Stimulated activated CD8-positive, alpha-beta memory T cell treated with anti-CD3 and anti-CD28 coated beads, Interleukin-12 subunit alpha, Interleukin-12 subunit beta, amount 100 ng/mL, for 1 hour (primary cell): ENCODE measurements around the gene AOC3.
A peak's percentile ranks its signal among the peaks of the same experiment; 100 is the strongest.

ENCODE experiments used
- DNase-seq: peaks from one replicate; pipeline ENCODE4 v3.0.0-alpha.2; 2020; ENCODE audit warnings: low read depth

The AOC3 gene, protein sequence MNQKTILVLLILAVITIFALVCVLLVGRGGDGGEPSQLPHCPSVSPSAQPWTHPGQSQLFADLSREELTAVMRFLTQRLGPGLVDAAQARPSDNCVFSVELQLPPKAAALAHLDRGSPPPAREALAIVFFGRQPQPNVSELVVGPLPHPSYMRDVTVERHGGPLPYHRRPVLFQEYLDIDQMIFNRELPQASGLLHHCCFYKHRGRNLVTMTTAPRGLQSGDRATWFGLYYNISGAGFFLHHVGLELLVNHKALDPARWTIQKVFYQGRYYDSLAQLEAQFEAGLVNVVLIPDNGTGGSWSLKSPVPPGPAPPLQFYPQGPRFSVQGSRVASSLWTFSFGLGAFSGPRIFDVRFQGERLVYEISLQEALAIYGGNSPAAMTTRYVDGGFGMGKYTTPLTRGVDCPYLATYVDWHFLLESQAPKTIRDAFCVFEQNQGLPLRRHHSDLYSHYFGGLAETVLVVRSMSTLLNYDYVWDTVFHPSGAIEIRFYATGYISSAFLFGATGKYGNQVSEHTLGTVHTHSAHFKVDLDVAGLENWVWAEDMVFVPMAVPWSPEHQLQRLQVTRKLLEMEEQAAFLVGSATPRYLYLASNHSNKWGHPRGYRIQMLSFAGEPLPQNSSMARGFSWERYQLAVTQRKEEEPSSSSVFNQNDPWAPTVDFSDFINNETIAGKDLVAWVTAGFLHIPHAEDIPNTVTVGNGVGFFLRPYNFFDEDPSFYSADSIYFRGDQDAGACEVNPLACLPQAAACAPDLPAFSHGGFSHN

DNA sequence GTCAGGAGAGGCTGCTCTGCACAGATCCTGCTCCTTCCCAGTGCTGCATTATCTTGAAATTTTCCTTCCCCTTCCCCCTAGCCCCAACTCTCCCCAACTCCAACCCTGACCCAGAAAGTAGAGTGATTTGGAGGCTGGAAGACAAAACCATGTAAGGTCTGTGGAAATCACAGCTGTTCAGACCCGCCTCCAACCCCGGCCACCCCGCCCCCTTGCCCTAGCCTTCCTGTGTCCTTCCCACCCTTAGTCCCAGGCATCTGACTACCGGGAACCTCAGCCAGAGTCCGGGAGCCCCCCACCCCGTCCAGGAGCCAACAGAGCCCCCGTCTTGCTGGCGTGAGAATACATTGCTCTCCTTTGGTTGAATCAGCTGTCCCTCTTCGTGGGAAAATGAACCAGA lies at the start of gene AOC3:
AOC3 (plus strand) TSS at position 246 of the 400 bp plus-strand sequence; CDS start at position 391, 145 bp downstream.
- no peak for DNase-seq

DNA sequence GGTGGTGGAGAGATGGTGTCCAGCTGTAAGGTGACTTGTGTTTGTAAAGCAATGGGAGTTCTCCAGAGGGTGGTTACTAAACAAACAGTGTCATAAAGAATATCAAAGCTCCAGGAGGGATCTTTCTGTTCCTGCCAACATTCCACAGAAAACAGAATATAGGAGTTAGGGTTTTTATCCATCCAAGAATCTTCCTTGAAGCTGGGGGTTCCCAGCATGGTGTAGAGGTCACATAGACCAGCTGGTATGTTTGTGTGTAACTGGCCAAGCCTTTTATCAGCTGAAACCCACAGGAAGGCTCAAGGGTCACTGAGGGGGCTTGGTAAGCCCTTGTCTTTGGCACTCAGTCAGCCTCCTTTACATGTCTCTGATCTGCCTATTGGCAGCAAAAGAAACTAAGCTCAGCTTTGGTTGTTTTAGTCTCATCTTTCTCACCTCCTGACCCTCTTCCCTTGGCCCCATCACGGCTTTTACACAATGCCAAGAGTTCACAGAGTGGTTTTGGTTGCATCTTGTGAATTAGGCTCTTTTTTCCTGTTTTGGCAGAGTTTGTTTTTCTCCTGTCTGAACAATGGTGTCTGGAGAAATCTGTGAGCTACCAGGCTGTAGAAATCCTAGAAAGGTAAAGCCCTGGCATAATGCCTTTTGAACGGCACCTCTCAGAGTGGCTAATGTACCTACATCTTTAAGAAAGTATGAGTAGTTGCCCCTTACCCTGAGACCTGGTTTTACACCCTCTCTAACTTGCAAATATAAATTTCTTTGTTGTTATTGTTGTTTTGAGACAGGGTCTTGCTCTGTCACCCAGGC lies 47.7 kb upstream of the AOC3 start:
- no peak for DNase-seq

DNA sequence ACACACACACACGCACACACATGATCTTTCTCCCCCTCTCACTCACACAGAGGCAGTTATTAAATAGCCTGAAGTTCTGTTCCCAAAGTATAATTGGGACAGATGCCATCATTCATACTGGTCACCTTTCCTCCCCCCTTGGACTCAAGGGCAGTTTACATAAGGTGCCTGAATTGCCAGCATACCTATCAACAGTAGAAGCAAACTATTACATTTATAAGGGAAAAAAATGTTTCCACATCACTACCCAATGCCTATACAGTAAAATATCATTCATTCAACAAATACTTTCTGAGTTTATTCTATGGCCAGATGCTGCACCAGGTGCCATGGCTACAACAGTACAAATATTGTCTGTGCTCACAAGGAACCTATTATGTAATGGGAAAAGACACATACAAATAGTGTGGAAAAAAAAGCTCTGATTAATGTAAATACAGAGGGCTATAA lies 46.1 kb upstream of the AOC3 start:
- no peak for DNase-seq

DNA sequence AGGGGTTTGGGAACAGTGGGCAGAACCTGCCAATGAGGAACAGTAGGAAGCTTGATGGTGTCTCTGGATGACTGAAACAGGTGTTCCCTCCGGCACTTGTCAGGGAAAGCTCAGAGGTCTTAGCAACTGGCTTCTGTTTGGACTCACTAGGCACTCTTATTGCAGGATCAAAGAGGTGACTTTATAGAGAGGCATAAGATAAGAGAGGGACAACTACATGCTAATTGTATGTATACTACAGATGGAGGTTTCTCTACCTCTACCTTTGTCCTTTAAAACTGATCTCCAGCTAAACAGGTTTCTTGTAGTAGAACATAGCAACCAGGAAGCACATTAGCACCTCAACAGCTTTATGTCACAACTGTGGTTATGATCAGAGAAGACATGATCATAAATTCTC lies 44.8 kb upstream of the AOC3 start:
- no peak for DNase-seq

DNA sequence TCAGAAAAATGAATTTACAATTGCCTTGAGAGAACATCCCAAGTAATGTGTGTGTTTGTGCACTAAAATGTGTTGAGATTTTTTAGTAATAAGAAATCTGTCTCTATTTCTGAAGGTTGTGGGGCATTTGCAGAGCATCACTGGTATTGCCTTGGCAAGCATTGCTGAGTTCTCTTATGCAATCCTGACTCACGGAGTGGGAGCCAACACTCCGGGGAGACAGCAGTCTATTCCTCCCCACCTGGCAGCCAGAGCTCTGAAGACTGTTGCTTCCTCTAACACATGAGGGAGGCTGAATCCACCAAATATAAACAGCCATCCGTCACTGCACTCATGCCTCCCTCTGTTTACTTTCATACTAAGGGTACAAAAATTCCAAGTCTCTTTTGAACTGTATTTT lies 41.7 kb upstream of the AOC3 start:
- DNase-seq, result no peak

DNA sequence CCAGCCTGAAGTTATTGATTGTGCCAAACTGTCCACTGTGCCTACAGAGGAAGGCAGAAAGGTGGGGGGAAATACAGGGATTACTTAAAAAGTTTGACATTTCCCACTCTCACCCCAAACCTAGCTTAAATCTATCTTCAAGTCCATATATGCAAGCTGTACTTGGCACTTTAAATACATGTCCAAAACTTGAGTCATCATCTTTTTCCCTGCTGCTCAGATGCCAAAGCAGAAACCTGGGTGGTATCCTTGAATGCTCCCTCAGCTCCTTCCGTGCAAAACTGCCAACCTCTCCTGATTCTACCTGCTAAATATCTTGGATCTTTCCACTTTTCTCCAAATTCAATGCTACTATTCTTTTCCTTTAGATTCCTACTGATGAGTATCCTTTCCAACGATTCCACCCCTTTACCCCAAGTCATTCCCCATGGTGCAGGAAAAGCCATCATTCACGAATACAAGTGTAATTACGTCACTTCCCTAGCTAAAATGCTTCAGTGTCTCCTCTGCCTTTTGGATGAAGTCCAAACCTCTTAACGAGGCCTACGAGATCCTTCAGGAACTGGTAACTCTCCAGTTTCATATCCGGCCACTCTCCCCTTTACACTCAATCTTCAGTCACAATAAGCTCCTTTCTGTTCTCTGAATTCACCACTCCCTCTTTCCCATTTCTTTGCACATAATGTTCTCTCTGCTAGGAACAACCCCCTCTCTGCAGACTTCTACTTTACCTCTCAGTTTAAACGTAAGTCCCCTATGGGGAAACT lies 36.2 kb upstream of the AOC3 start:
- no peak for DNase-seq

DNA sequence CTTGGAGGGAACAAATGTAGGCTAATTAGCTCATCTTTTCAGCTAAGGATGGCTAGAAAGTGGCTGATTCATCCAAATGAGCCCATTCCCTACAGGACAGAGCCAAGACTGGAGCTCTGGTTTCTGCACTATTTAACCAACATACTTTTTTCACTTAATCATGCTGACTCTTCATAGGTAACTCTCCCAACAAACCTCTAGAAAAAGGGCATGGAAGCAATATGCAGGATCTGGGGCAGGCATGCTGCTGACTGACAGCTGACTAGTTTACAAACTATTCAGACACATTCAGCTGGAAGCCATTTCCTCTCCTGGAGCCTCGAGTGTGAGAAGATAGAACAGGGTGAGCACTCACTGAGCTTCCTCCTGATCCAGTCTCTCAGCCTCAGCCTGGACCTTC lies 33.1 kb upstream of the AOC3 start:
- DNase-seq, result no peak

DNA sequence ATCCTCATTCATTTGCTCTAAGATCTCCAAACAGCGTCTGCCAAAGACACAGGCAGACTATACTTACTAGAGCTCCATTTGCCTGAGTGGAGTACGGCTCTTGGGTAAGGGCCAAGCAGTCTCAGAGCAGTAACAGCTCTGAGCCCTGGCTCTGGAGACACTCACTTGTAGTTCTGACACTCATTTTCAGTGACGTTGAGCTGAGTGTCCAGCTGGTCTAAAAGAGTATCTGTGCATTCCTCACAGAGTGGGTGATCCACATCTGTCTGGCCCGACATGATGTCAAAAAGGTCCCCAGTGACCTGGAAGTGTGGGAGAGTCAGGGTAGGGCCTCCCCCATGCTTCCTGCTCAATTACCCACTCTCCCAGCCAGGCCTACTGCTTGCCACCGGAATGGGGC lies 32.6 kb upstream of the AOC3 start:
- no peak for DNase-seq

DNA sequence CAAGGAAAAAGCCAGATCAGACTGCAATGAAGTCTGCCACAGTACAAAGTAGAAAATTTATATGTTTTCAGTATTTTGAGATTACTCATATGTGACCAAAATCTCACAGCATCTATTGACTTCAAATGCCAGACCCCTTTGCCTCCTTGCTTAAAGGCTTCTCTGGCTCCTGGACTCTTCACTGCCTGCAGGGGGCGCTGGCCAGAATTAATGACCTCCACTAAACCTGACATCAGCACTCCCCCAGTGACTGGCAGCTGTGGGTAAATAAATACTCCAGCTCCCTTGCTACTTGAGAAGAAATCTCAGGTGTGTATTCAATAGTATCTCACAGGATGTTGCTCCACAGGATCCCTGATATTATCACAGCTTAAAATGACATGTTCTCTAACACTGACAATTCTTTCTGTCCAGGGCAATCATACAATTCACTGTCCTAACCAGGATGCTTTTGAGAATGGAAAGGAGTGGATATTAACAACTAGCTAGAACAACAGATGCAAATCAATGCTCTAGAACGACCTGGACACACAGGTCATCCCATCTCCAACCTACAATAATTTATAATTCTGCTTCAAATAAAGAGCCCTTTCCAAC lies 31.0 kb upstream of the AOC3 start:
- DNase-seq, result peak; percentile 49

DNA sequence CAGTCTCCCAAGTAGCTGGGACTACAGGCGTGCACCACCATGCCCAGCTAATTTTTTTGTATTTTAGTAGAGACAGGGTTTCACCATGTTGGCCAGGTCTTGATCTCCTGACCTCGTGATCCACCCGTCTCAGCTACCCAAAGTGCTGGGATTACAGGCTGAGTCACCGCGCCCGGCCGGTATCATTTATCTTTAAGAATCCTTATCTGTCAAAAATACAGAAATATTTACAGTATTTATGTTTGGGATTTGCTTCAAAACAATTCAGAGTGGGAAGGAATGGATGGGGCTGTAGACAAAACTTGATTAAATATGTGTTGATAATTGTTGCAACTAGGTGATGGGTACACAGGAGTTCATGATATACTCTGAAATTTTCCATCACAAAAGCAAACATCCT lies 29.8 kb upstream of the AOC3 start:
- DNase-seq, result no peak

DNA sequence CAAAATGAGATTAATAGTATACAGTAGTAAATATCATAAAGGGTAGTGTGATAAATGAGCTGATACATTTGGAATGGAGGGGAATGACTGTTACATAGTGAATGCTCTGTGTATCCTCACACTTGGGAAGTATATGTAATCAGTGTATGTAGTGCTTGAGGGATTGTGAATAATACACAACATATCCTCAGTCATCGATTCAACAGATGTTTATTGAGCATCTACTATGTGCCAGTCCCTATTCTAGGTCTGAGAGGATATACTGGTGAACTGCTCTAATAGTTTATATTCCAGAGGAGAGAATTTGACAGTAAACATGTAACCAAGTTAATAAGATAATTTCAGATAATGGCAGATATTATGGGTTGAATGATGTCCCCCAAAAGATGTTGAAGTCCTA lies 23.5 kb upstream of the AOC3 start:
- DNase-seq, result no peak

DNA sequence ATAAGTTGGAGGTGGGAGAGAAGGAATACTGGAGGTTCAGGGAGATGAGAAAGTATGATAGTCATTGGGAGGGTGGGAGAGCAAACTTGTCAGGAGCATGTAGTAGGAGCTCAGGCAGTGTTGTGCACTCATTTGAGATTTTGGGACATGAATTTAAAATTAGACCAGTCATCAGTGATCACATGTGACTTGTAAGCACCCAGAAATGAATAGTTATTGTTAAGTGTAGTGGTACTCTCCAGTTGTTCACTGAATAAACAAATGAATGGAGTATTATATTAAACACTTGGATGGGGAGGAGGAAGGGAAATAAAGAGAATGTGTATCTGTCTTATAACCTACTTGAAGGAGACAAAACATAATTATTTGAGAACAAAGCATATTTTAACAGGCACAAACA lies 20.0 kb upstream of the AOC3 start:
- DNase-seq, result no peak

DNA sequence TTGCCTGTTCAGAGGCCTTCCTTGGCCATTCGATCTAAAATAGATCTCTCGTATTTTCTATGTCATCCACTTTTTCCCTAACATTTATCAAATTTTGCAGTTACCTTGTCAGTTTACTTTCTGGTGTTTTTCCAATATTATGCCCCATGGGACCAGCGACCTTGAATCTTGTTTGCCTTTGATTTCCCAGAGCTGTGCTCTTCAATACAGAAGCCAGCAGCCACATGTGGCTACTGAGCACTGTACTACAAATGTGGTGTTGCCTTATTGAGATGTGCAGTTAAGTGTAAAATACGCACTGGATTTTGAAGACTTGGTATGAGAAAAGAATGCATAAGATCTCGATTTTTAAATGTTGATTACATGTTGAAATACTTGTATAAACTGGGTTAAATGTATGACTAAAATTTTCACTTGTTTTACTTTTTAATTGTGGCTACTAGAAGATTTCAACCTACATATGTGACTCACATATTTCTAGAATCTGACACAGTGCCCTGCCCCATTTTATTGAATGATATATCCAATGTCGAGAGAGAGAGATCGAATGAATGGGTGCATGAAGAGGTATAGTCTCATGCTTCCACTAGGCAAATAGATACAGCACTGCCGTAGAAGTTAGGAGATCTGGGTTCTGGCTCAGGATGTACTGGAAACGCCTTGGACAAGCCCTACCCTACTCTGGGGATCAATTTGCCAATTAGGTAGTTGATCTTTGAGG lies 18.6 kb upstream of the AOC3 start:
- no peak for DNase-seq

DNA sequence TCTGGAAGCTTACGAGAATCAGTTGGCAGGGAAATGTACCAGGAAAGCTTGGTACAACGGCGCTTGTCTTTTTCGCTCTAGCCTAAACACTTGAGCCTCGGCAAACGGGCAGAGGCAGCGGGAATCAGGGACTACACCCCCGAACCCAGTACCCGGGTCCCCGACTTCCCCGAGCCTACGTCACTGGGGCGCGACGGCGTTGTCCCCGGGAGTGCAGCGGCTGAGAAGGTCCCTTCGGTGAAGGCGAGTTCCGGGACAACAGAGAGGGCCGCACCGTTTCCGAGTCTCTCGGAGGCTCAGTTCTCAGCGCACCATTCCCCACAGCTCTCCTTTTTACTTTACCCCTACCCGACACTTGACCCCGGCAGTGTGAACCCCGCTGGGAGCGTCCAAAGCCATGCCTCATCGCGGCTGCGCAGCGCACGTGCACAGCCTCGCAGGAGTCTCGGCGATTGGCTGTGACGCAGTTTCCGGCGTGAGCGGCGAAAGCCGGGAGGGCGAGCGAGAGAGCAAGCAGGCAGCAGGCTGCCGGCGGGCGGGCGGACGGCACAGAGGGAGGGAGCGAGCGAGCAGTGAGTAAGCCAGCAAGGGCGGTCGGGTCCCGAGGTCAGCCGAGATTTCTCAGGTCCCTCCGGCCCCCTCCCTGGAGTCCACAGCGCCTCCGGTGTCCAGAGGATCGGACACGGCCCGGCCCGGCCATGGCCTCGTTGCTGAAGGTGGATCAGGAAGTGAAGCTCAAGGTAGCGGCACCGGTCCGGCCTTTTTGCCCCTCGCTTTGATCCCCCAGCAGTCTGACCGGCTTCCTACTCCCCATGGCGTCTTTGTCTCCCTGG lies 17.8 kb upstream of the AOC3 start, which contains the start of gene PSME3:
PSME3 (plus strand) TSS at position 464 of the 833 bp plus-strand sequence; CDS start at position 699, 235 bp downstream.
- peak; percentile 82 for DNase-seq

DNA sequence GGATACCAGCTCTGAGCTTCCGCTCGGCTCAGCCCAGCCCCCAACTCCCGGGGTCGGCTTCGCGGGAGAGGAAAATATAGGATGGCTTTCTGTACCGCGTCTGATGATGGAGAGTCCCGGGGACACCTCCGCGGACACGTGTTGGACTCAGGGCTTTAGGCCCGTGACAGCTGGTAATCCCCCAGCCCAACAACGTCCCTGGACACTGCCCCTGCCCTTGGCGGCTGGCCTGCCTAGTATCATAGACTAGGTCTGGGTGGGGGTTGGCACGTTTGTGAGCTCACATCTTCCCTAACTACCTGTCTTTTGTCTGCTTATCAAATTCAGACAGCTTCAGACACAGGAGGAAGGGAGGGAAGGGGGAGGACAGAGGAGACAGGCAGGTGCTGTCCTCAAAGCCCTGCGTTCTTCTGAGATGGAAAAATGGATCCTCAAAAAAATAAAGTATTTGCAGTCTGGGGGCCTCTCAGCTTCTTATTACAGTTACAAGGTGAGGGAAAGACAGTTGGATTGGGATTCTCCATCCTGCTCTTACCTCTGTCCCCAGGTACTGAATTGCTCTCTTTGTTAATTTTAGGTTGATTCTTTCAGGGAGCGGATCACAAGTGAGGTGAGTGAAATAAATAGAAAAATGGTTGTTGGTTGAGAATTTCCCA lies 17.1 kb upstream of the AOC3 start:
- DNase-seq, result no peak

DNA sequence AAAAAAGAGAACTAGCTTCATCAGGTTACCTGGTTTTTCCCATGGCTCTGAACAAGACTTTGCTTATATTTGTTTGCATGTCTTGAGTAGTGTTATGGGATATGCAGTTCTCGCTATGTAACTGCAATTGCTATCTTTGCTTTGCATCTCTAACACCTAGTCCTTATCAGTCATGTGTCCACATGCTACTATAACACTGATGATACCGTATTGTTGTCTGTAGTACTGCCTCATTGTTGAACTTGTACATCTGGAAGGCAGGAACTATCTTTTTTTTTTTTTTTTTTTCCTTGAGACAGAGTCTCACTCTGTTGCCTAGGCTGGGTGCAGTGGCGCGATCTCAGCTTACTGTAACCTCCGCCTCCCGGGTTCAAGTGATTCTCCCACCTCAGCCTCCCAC lies 15.3 kb upstream of the AOC3 start:
- DNase-seq, result no peak

DNA sequence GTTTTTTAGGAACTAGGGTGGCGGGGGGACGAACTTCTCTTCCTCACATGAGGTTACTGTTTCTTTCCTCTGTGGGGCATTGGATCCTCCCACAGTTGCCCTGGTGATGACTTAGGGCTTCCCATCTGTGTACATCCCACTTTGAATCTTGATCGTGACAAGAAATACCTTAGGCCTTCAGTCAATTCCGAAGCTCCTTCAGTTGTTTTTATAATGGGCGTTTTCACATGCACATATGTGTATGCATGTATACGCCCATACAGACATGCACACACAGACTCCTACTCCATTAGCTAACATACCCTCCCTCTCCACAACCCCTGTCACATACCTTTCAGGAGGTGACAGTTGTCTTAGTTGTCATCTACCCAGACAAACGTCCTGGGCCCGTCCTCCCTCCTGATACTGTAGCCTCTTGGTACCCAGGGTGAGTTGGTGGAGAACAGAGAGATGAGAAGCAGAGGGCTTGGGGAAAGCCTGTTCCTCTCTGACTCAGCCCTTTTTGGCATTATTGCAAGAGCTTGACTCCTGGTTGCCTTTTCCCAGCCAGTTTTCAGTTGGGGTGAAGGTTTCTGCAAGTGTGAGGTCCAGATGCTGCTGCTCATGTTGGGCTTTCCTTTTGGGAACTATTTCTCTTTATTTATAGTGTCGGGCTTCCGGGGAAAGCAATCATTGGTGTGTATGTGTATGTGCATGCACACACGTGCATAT lies 8.9 kb upstream of the AOC3 start:
- no peak for DNase-seq

DNA sequence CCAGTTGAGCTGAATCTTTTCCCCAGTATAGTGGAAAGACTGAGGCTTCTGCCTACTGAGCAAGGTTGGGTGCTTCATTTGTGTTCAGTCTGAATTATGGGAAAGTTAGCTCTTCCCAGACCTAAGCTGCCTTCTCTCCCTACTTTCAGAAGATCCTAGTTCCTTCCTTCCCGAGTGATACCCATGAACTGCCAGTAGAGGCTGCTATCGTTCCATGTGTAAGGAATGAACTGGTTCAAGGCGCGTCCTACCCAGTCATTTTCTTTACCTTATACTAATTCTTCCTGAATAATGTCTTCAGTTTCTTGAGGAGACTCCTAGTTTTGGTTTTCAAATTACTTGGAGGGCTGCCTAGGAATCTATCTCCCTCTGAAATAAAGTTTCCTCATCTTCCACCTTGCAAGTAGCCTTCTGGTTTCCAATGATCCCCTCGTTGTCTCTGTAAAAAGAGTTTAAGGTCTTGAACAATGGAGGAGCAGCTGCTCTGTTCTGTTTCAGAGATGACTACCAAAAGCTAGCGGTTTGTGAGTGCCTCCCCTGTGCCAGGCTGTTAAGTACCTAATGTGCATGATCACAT lies 7.6 kb upstream of the AOC3 start:
- DNase-seq, result no peak
